OCI-LY7 (cell line): ENCODE data around the gene P2RY14. TPM values are rescaled to one million over a fixed set of nuclear protein-coding genes. Genes with fewer than 3 reads are reported as not detected.

Experiments used
- BruUV-seq: library from RNA; stranded (reverse); fragments of 400-500 nt; replicated peaks from 2 replicates; lab custom pipeline; 2021; lab: Mats Ljungman, UMichigan
- CTCF ChIA-PET: fragments of 300-600 bp; sonication (Branson Sonifier 250); formaldehyde crosslinking; loops from one replicate; lab custom pipeline; 2022; ENCODE audit warnings: antibody characterized with exemption; ENCODE audit not compliant: unreplicated experiment; lab: Charles Lee
- POLR2A ChIA-PET: fragments of 300-600 bp; sonication (Branson Sonifier 250); formaldehyde crosslinking; loops from one replicate; lab custom pipeline; 2022; ENCODE audit warnings: antibody characterized with exemption; lab: Charles Lee
- DNase-seq: peaks from one replicate; pipeline ENCODE4 v3.0.0-alpha.2; 2015; ENCODE audit warnings: low spot score
- H2AFZ ChIP-seq: fragments of 200-600 bp; sonication (generic), shearing (Covaris generic); 2 replicates; pipeline ENCODE4 v1.6.1; 2014; ENCODE audit warnings: mild to moderate bottlenecking, antibody characterized with exemption, low read length, moderate library complexity
- H3K27ac ChIP-seq: fragments of 200-600 bp; sonication (generic); 2 replicates; pipeline ENCODE4 v1.5.1; 2014; ENCODE audit warnings: mixed run types, low read depth, mild to moderate bottlenecking, moderate library complexity, low read length, inconsistent platforms; ENCODE audit not compliant: poor library complexity, severe bottlenecking
- H3K36me3 ChIP-seq: fragments of 200-600 bp; sonication (generic); 2 replicates; pipeline ENCODE4 v1.6.1; 2014; ENCODE audit warnings: mild to moderate bottlenecking, antibody characterized with exemption, low read length, moderate library complexity, mixed read lengths; ENCODE audit not compliant: insufficient read depth
- H3K4me1 ChIP-seq: fragments of 200-600 bp; sonication (generic); 2 replicates; pipeline ENCODE4 v1.5.1; 2014; ENCODE audit warnings: mild to moderate bottlenecking, low read length; ENCODE audit not compliant: insufficient read depth, poor library complexity, severe bottlenecking
- H3K4me2 ChIP-seq: fragments of 200-600 bp; sonication (generic); 2 replicates; pipeline ENCODE4 v1.6.1; 2014; ENCODE audit warnings: mild to moderate bottlenecking, low read length
- H3K4me3 ChIP-seq: fragments of 200-600 bp; sonication (generic); 2 replicates; pipeline ENCODE4 v1.5.1; 2014; ENCODE audit warnings: mild to moderate bottlenecking, low read depth, low read length; ENCODE audit not compliant: poor library complexity, severe bottlenecking
- H3K79me2 ChIP-seq: fragments of 200-600 bp; sonication (generic); 2 replicates; pipeline ENCODE4 v1.6.1; 2016; ENCODE audit warnings: low read depth, mild to moderate bottlenecking, low read length, moderate library complexity, mixed read lengths; ENCODE audit not compliant: insufficient read depth
- H3K9me2 ChIP-seq: fragments of 200-600 bp; sonication (generic); 2 replicates; pipeline ENCODE4 v1.6.1; 2016; ENCODE audit warnings: mild to moderate bottlenecking, low read length, mixed read lengths; ENCODE audit not compliant: insufficient read depth
- H3K9me3 ChIP-seq: fragments of 200-600 bp; sonication (generic); 2 replicates; pipeline ENCODE4 v1.6.1; 2014; ENCODE audit warnings: mild to moderate bottlenecking, mixed run types, low read length, mixed read lengths
- H4K20me1 ChIP-seq: fragments of 200-600 bp; sonication (generic); 2 replicates; pipeline ENCODE4 v1.6.1; 2014; ENCODE audit warnings: mild to moderate bottlenecking, antibody characterized with exemption, low read length, moderate library complexity, mixed read lengths; ENCODE audit not compliant: insufficient read depth
- CTCF ChIP-seq: fragments of 200-600 bp; sonication (generic); conservative IDR thresholded peaks from 2 replicates; pipeline ENCODE4 v1.5.1; 2014; ENCODE audit warnings: mild to moderate bottlenecking, antibody characterized with exemption, low read length, moderate library complexity, mixed read lengths
- EZH2phosphoT487 ChIP-seq: fragments of 200-600 bp; sonication (generic); IDR thresholded peaks from 2 replicates; pipeline ENCODE4 v1.6.1; 2018; ENCODE audit warnings: low read depth, borderline replicate concordance, mild to moderate bottlenecking, mixed run types, antibody characterized with exemption, low read length, moderate library complexity, mixed read lengths
- intact Hi-C: fragments of 100-400 bp; cut with micrococcal nuclease; formaldehyde crosslinking; loops from one replicate; pipeline ENCODE4 v1.10.0; 2022; ENCODE audit not compliant: unreplicated experiment
- total RNA-seq, 2 experiments: library from RNA; depleted of rRNA in 1 of 2; stranded (reverse); fragments of >200 nt in 1 of 2; shearing (Covaris generic) in 1 of 2; gene quantifications; 2 replicates each; pipeline ENCODE4 v1.2.3, GENCODE V29; 2014 to 2022

The P2RY14 gene
- total RNA-seq, 2 experiments from 2014 or later = not detected

GRCh38 chr3:151309566-151309965 is 31.2 kb upstream of the P2RY14 start:
- CTCF ChIA-PET = no interaction called here
- no peak overlapping the region for H3K4me2 ChIP-seq
- H4K20me1 ChIP-seq = no peaks in the 10 kb centered on the region
- H3K4me1 ChIP-seq = no peaks in the 10 kb centered on the region
- POLR2A ChIA-PET = interaction anchor here (0.7 kb wide), 1 partner anchor 163 kb away, joined by 3 read pairs; no protein-coding TSS in a partner anchor
- no peak for DNase-seq
- H3K9me3 ChIP-seq = no peaks in the 10 kb centered on the region
- no peak overlapping the region for H2AFZ ChIP-seq
- TF ChIP-seq CTCF (no peak), EZH2phosphoT487 (no peak)
- intact Hi-C loops = no loop called here
- no peaks in the 10 kb centered on the region for H3K79me2 ChIP-seq
- no peaks in the 10 kb centered on the region; the same call in 1 of the 2 replicates for H3K9me2 ChIP-seq
- no peaks in the 10 kb centered on the region for H3K36me3 ChIP-seq
- no peak overlapping the region for H3K27ac ChIP-seq
- no peak overlapping the region for H3K4me3 ChIP-seq
- BruUV-seq = no TSS peak

GRCh38 chr3:151307583-151308488 is 29.5 kb upstream of the P2RY14 start:
- Histone ChIP-seq H3K4me1 (no peaks in the 10 kb centered on the region), H3K4me2 (no peak overlapping the region), H3K27ac (no peak overlapping the region), H4K20me1 (no peaks in the 10 kb centered on the region), H3K9me3 (no peaks in the 10 kb centered on the region), H3K79me2 (no peaks in the 10 kb centered on the region), H3K36me3 (no peaks in the 10 kb centered on the region), H3K4me3 (no peak overlapping the region), H3K9me2 (no peaks in the 10 kb centered on the region; the same call in 1 of the 2 replicates), H2AFZ (no peak overlapping the region)
- no TSS peak for BruUV-seq
- no peak for TF ChIP-seq EZH2phosphoT487
- no peak for TF ChIP-seq CTCF
- POLR2A ChIA-PET = interaction anchor here (0.6 to 2.1 kb wide), 3 partner anchors 15 to 27 kb away, joined by 3 to 5 read pairs (median 4); no protein-coding TSS in a partner anchor
- no peak for DNase-seq
- CTCF ChIA-PET = no interaction called here
- intact Hi-C loops = no loop called here

- ChIA-PET CTCF (no interaction called here), POLR2A (interaction anchor here (0.6 to 2.1 kb wide), 2 partner anchors 15 to 27 kb away, joined by 3 to 5 read pairs; no protein-coding TSS in a partner anchor)
- H3K4me3 ChIP-seq = no peak overlapping the region
- H2AFZ ChIP-seq = no peak overlapping the region
- no peaks in the 10 kb centered on the region for H4K20me1 ChIP-seq
- intact Hi-C loops = no loop called here
- H3K27ac ChIP-seq = no peak overlapping the region
- H3K79me2 ChIP-seq = no peaks in the 10 kb centered on the region
- no peaks in the 10 kb centered on the region for H3K9me3 ChIP-seq
- H3K4me1 ChIP-seq = no peaks in the 10 kb centered on the region
- H3K36me3 ChIP-seq = no peaks in the 10 kb centered on the region
- no peaks in the 10 kb centered on the region for H3K9me2 ChIP-seq
- no peak for TF ChIP-seq EZH2phosphoT487
- no peak for TF ChIP-seq CTCF
- no peak for DNase-seq
- no TSS peak for BruUV-seq
- H3K4me2 ChIP-seq = no peak overlapping the region
Observed at GRCh38 chr3:151307131-151307530, 28.8 kb upstream of the P2RY14 start.
